IMR-90 (cell line): ENCODE data around the gene GMPR. TPM values are rescaled to one million over a fixed set of nuclear protein-coding genes. Genes with fewer than 3 reads are reported as not detected.

ENCODE experiments used
- ATAC-seq: fragments of 200-7000 bp; cut with Tn5 transposase; 2 replicates; pipeline ENCODE4 v1.9.1; 2020; ENCODE audit warnings: low read depth, mild to moderate bottlenecking, moderate library complexity
- BruUV-seq: library from RNA; stranded (reverse); fragments of 400-500 nt; replicated peaks from 2 replicates; lab custom pipeline; 2021; lab: Mats Ljungman, UMichigan
- CTCF ChIA-PET: fragments of 300-600 bp; formaldehyde crosslinking; extraction: SDS; loops from one replicate; lab custom pipeline; 2021; ENCODE audit warnings: antibody characterized with exemption; lab: Yijun Ruan, JAX
- POLR2A ChIA-PET: fragments of 300-600 bp; sonication (Branson Sonifier 250); formaldehyde crosslinking; loops from one replicate; lab custom pipeline; 2022; ENCODE audit warnings: antibody characterized with exemption; ENCODE audit not compliant: unreplicated experiment; lab: Charles Lee
- DNase-seq: peaks from one replicate; pipeline ENCODE4 v3.0.0; 2013
- H2AFZ ChIP-seq: replicated peaks from 2 replicates; pipeline ENCODE3; 2013; ENCODE audit warnings: low read length, mild to moderate bottlenecking; ENCODE audit not compliant: poor library complexity
- H2AK5ac ChIP-seq: 2 replicates; pipeline ENCODE4 v1.6.1; 2013; ENCODE audit warnings: low read depth, low read length, inconsistent platforms
- H2AK9ac ChIP-seq: replicated peaks from 2 replicates; pipeline ENCODE3; 2013; ENCODE audit warnings: mild to moderate bottlenecking, low read depth, low read length, moderate library complexity; ENCODE audit not compliant: poor library complexity
- H2BK120ac ChIP-seq: 2 replicates; pipeline ENCODE4 v1.6.1; 2013; ENCODE audit warnings: low read depth, low read length, inconsistent platforms
- H2BK15ac ChIP-seq: 3 replicates; pipeline ENCODE4 v1.6.1; 2013; ENCODE audit warnings: low read depth, low read length, inconsistent platforms
- H2BK20ac ChIP-seq: 2 replicates; pipeline ENCODE4 v1.6.1; 2013; ENCODE audit warnings: low read depth, mild to moderate bottlenecking, inconsistent platforms, low read length, moderate library complexity
- H2BK5ac ChIP-seq: 2 replicates; pipeline ENCODE4 v1.6.1; 2013; ENCODE audit warnings: mild to moderate bottlenecking, low read depth, low read length, inconsistent platforms; ENCODE audit not compliant: poor library complexity, severe bottlenecking
- H3K14ac ChIP-seq: replicated peaks from 2 replicates; pipeline ENCODE4 v1.6.1; 2013; ENCODE audit warnings: low read depth, low read length, inconsistent platforms
- H3K18ac ChIP-seq: 2 replicates; pipeline ENCODE4 v1.6.1; 2013; ENCODE audit warnings: low read depth, low read length, control low read depth
- H3K23ac ChIP-seq: 2 replicates; pipeline ENCODE4 v1.6.1; 2013; ENCODE audit warnings: low read depth, low read length, inconsistent platforms
- H3K27ac ChIP-seq: 2 replicates; pipeline ENCODE4 v1.5.1; 2013; ENCODE audit warnings: mild to moderate bottlenecking, control low read depth, low read length; ENCODE audit not compliant: insufficient read depth
- H3K27me3 ChIP-seq: 2 replicates; pipeline ENCODE4 v1.6.1; 2013; ENCODE audit warnings: low read length; ENCODE audit not compliant: control insufficient read depth, insufficient read depth
- H3K36me3 ChIP-seq: 2 replicates; pipeline ENCODE4 v1.6.1; 2013; ENCODE audit warnings: low read length, mixed read lengths; ENCODE audit not compliant: control insufficient read depth, insufficient read depth
- H3K4ac ChIP-seq: 2 replicates; pipeline ENCODE4 v1.6.1; 2013; ENCODE audit warnings: low read depth, low read length, inconsistent platforms
- H3K4me1 ChIP-seq: 2 replicates; pipeline ENCODE4 v1.6.1; 2013; ENCODE audit warnings: low read length, mixed read lengths; ENCODE audit not compliant: control insufficient read depth, insufficient read depth
- H3K4me2 ChIP-seq: 2 replicates; pipeline ENCODE4 v1.6.1; 2013; ENCODE audit warnings: low read depth, mild to moderate bottlenecking, control low read depth, low read length, moderate library complexity
- H3K4me3 ChIP-seq: 2 replicates; pipeline ENCODE4 v1.5.1; 2013; ENCODE audit warnings: low read depth, mild to moderate bottlenecking, control low read depth, low read length, moderate library complexity; ENCODE audit not compliant: insufficient read depth
- H3K56ac ChIP-seq: 2 replicates; pipeline ENCODE4 v1.6.1; 2013; ENCODE audit warnings: low read length, inconsistent platforms; ENCODE audit not compliant: insufficient read depth; ENCODE audit errors: extremely low read depth
- H3K79me1 ChIP-seq, 2 experiments: 2 replicates each; pipeline ENCODE4 v1.6.1; 2013; ENCODE audit warnings: low read length in 2 of 2, inconsistent platforms in 1 of 2, low read depth in 1 of 2
- H3K9ac ChIP-seq: 2 replicates; pipeline ENCODE4 v1.6.1; 2013; ENCODE audit warnings: low read depth, low read length, control low read depth
- H3K9me1 ChIP-seq: 2 replicates; pipeline ENCODE4 v1.6.1; 2013; ENCODE audit warnings: low read length, inconsistent platforms; ENCODE audit not compliant: insufficient read depth
- H3K9me3 ChIP-seq: 2 replicates; pipeline ENCODE4 v1.6.1; 2013; ENCODE audit warnings: low read length; ENCODE audit not compliant: control insufficient read depth, insufficient read depth
- H4K20me1 ChIP-seq: 2 replicates; pipeline ENCODE4 v1.6.1; 2013; ENCODE audit warnings: low read length, inconsistent platforms; ENCODE audit not compliant: insufficient read depth
- H4K5ac ChIP-seq: 2 replicates; pipeline ENCODE4 v1.6.1; 2013; ENCODE audit warnings: mild to moderate bottlenecking, low read depth, low read length, control low read depth
- H4K8ac ChIP-seq, 2 experiments: 2 replicates each; pipeline ENCODE4 v1.6.1; 2013; ENCODE audit warnings: low read depth in 2 of 2, low read length in 2 of 2, control low read depth in 1 of 2, inconsistent platforms in 1 of 2
- H4K91ac ChIP-seq: 2 replicates; pipeline ENCODE4 v1.6.1; 2013; ENCODE audit warnings: low read depth, low read length, inconsistent platforms; ENCODE audit not compliant: insufficient read depth
- BHLHE40 ChIP-seq: fragments of 150-350 bp; IDR thresholded peaks from 2 replicates; pipeline ENCODE4 v1.6.1; 2016; ENCODE audit warnings: mild to moderate bottlenecking, low read depth, low read length
- CHD1 ChIP-seq: IDR thresholded peaks from 2 replicates; pipeline ENCODE4 v1.6.1; 2012; ENCODE audit warnings: low read depth, low read length, improper control_type of control experiment
- ELK1 ChIP-seq: fragments of 150-350 bp; IDR thresholded peaks from 2 replicates; pipeline ENCODE4 v1.6.1; 2016; ENCODE audit warnings: low read depth, mild to moderate bottlenecking, low read length, moderate library complexity, borderline replicate concordance
- FOS ChIP-seq: fragments of 150-350 bp; IDR thresholded peaks from 2 replicates; pipeline ENCODE4 v1.6.1; 2016; ENCODE audit warnings: low read depth, low read length
- MXI1 ChIP-seq: IDR thresholded peaks from 2 replicates; pipeline ENCODE4 v1.6.1; 2012; ENCODE audit warnings: low read depth, mild to moderate bottlenecking, low read length, moderate library complexity, borderline replicate concordance
- NFE2L2 ChIP-seq: fragments of 150-350 bp; IDR thresholded peaks from 2 replicates; pipeline ENCODE4 v1.6.1; 2016; ENCODE audit warnings: low read depth, mild to moderate bottlenecking, low read length
- POLR2A ChIP-seq: IDR thresholded peaks from 2 replicates; pipeline ENCODE4 v1.6.1; 2012; ENCODE audit warnings: mild to moderate bottlenecking, low read depth, low read length
- SMC3 ChIP-seq: fragments of 150-350 bp; IDR thresholded peaks from 2 replicates; pipeline ENCODE4 v1.6.1; 2016; ENCODE audit warnings: low read depth, mild to moderate bottlenecking, antibody characterized with exemption, low read length, moderate library complexity
- WGBS, 2 experiments: methylation state at CpG; one replicate each; pipeline versions ENCODE4 v1.1.5 to v1.1.7; 2013; ENCODE audit warnings: missing lambda C conversion rate in 2 of 2; ENCODE audit not compliant: insufficient read length in 1 of 2; ENCODE audit errors: extremely low coverage in 2 of 2; 5-methylcytosine and 5-hydroxymethylcytosine counted together
- dilution Hi-C: fragments of 300-500 bp; cut with HindIII; formaldehyde crosslinking; loops from one replicate; pipeline ENCODE4 v1.14.3; 2018; ENCODE audit warnings: low sequenced_read_pairs; ENCODE audit not compliant: unreplicated experiment
- in situ Hi-C: fragments of 300-500 bp; cut with MboI; formaldehyde crosslinking; loops from 3 replicates; pipeline ENCODE4 v1.14.3; 2019; ENCODE audit warnings: low sequenced_read_pairs, inconsistent platforms, mixed read lengths
- intact Hi-C: fragments of 100-400 bp; cut with micrococcal nuclease; formaldehyde crosslinking; loops from 2 replicates; pipeline ENCODE4 v1.10.0; 2022
- polyA plus RNA-seq, 3 experiments: library from polyadenylated mRNA; depleted of rRNA; stranded (reverse); fragments of >200 nt; gene quantifications; 2 replicates each; pipeline ENCODE4 v1.2.3, GENCODE V29; 2012; ENCODE audit warnings: low replicate concordance in 1 of 3
- total RNA-seq: library from RNA; depleted of rRNA; stranded (reverse); fragments of >200 nt; gene quantifications from 2 replicates; pipeline ENCODE4 v1.2.3, GENCODE V29; 2012

GMPR gene
- total and polyA plus RNA-seq, 2 of the 4 experiments (the other 2 are of a cell fraction), result 6.3 to 8.6 TPM

GRCh38 chr6:16343593-16343992 lies 105.2 kb downstream of the GMPR start:
- Histone ChIP-seq H3K79me1 (peaks cover 3 to 19% of the 10 kb centered on the region in 2 experiments; a peak in 2 of 4 replicates), H4K5ac (no peak overlapping the region), H4K20me1 (no peaks in the 10 kb centered on the region), H3K56ac (no peak overlapping the region), H3K4me3 (no peak overlapping the region), H3K4ac (peak overlapping the region; percentile 58), H3K36me3 (no peaks in the 10 kb centered on the region), H3K4me2 (no peak overlapping the region), H2AK5ac (peak overlapping the region; percentile 83), H2BK5ac (peak overlapping the region; percentile 34), H3K23ac (no peak overlapping the region), H2BK15ac (peak overlapping the region; percentile 57; the same call in 1 of the 3 replicates), H3K27me3 (no peaks in the 10 kb centered on the region), H2AFZ (no peak overlapping the region), H4K91ac (peak overlapping the region; percentile 73), H3K14ac (peak overlapping the region; percentile 53), H3K18ac (peak overlapping the region; percentile 24; the same call in 1 of the 2 replicates), H4K8ac (0 out of 4 replicates have a peak overlapping the region, but pooled peaks of 1 of the 2 experiments have one; percentile 2), H2BK20ac (peak overlapping the region; percentile 74), H3K9me1 (peaks cover 13% of the 10 kb centered on the region), H3K27ac (no peak overlapping the region), H3K4me1 (peaks cover 13% of the 10 kb centered on the region), H3K9ac (no peak overlapping the region), H2BK120ac (peak overlapping the region; percentile 74), H3K9me3 (no peaks in the 10 kb centered on the region), H2AK9ac (peak overlapping the region; percentile 22)
- ChIA-PET CTCF (no interaction called here), POLR2A (no interaction called here)
- TF ChIP-seq POLR2A, result no peak
- no peak for TF ChIP-seq CHD1
- no peak for TF ChIP-seq MXI1
- no peak for TF ChIP-seq FOS
- no peak for TF ChIP-seq BHLHE40
- no peak for TF ChIP-seq NFE2L2
- TF ChIP-seq ELK1, result no peak
- TF ChIP-seq SMC3, result no peak
- BruUV-seq, result no TSS peak
- DNase-seq, result no peak
- WGBS, 2 experiments, result 100% methylated on average over 3 of the region's 8 CpGs; no CpG with 5 or more reads in 1 of the 2 experiments
- ATAC-seq, result no peak
- in situ Hi-C loops (no loop called here), intact Hi-C loops (no loop called here), dilution Hi-C loops (no loop called here)
